Esophagus squamous epithelium (tissue), 5 donors: ENCODE data around the gene ZC3H8. TPM values are rescaled to one million over a fixed set of nuclear protein-coding genes. Genes with fewer than 3 reads are reported as not detected.

ENCODE experiments used
- DNase-seq: peaks from one replicate; lab custom pipeline; 2025; lab: John Stamatoyannopoulos, UW
- H3K27ac ChIP-seq, 4 donors: fragments of 200-600 bp; sonication (generic); one replicate each; pipeline ENCODE4 v1.5.1; 2016 to 2019; ENCODE audit warnings: mild to moderate bottlenecking in 1 of 4
- H3K27me3 ChIP-seq, 4 donors: fragments of 200-600 bp; sonication (generic); 1 replicate in 3 of 4; 2 replicates in 1 of 4; pipeline versions ENCODE4 v1.5.1 to v1.6.0; 2017 to 2021; ENCODE audit warnings: antibody characterized with exemption in 1 of 4
- H3K36me3 ChIP-seq, 3 donors: fragments of 200-600 bp; sonication (generic); one replicate each; pipeline ENCODE4 v1.5.1; 2016 to 2019
- H3K4me1 ChIP-seq, 3 donors: fragments of 200-600 bp; sonication (generic); one replicate each; pipeline ENCODE4 v1.5.1; 2017 to 2019
- H3K4me3 ChIP-seq, 4 donors: fragments of 200-600 bp; sonication (generic); 1 replicate in 3 of 4; 2 replicates in 1 of 4; pipeline ENCODE4 v1.5.1; 2016 to 2019; ENCODE audit warnings: mild to moderate bottlenecking in 2 of 4, moderate library complexity in 1 of 4
- H3K9me3 ChIP-seq, 3 donors: fragments of 200-600 bp; sonication (generic); one replicate each; pipeline ENCODE4 v1.5.1; 2016 to 2019
- POLR2A ChIP-seq, 4 donors: fragments of 450-650 bp; IDR thresholded peaks; one replicate each; pipeline ENCODE4 v1.6.1; 2017; ENCODE audit warnings: antibody characterized with exemption in 4 of 4, mild to moderate bottlenecking in 4 of 4, moderate library complexity in 3 of 4
- WGBS, 2 donors: methylation state at CpG; one replicate each; pipeline ENCODE4 v1.1.5; 2018; 5-methylcytosine and 5-hydroxymethylcytosine counted together
- intact Hi-C: fragments of 100-400 bp; cut with DNase I; formaldehyde crosslinking; loops from one replicate; pipeline ENCODE4 v1.15.0; 2022
- total RNA-seq, 4 donors: library from RNA; depleted of rRNA; stranded (reverse); fragments of >200 nt; gene quantifications; one replicate each; pipeline ENCODE4 v1.1.0, GENCODE V29; 2016
- TF ChIP-seq, protein P1 (sequence below), 6 experiments: fragments of 450-650 bp in 4 of 6; fragments of 200-600 bp in 2 of 6; sonication (generic) in 2 of 6; IDR thresholded peaks; one replicate each; pipeline ENCODE4 v1.5.1; 2016 to 2019; ENCODE audit warnings: antibody characterized with exemption in 6 of 6, mild to moderate bottlenecking in 4 of 6, moderate library complexity in 4 of 6
- donor health status: DM: yes; HTN: yes; CAD: no.

The ZC3H8 gene
- total RNA-seq, result 10 to 100 TPM in 3 of 4 donors, 1 to 10 TPM in 1; 6.0 to 60.1 (median 37.1) TPM

DNA sequence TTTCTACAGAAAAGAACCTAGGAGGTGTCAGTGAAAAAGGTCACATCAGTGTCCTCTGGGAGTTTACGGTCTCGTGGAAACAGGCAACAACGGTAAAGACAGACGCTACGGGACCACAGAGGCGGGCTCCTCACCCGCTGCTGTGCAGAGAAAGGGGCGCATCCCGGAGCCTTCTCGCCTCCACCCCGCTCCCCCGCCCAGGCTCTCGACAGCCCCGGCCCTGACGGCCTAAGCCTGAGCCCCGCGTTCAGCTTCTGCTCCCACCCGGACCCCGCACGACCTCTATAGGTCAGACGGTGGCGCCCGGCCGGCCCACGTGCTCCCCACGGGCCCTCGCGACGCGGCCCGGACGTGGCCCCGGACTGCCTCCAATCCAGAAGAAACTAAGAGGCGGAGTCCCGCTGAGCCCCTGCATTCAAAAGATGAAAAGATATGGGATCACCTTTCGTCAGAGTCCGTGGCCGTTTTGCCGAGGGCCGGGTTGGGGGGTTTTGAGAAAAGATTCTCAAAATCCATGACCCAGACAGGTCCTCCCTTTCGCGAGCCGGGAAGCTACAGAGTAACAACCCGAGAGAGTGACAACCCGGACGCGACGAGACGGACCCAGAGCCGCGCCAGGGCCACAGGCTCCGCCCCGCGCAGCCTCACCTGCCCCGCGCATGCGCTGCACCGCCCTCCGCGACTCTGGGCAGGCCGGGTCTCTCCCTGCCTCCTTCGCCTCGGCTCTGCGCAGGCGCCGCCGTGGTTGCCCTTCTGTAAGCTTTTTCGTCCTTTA, at the start of gene ZC3H8:
TSS of gene ZC3H8 (minus strand) at position 577 of the 775 bp plus-strand sequence. CDS start at position 516, 61 bp downstream.
- intact Hi-C loops, result no loop called here
- Histone ChIP-seq H3K9me3 (no peaks in the 10 kb centered on the region), H3K4me3 (peak within 1 kb of the TSS; percentile 74 to 89 (median 78)), H3K36me3 (peaks cover 0 to 4% (median 0%) of the 10 kb centered on the region in 3 donors), H3K4me1 (peaks cover 0 to 33% (median 11%) of the 10 kb centered on the region in 3 donors), H3K27me3 (no peaks in the 10 kb centered on the region), H3K27ac (peak within 1 kb of the TSS; percentile 86 to 91 (median 89))
- 0 to 4% methylated on average over 10 to 59 of the region's 68 CpGs for WGBS, 2 donors
- peak; percentile 63 for DNase-seq
- TF ChIP-seq, protein P1, sequence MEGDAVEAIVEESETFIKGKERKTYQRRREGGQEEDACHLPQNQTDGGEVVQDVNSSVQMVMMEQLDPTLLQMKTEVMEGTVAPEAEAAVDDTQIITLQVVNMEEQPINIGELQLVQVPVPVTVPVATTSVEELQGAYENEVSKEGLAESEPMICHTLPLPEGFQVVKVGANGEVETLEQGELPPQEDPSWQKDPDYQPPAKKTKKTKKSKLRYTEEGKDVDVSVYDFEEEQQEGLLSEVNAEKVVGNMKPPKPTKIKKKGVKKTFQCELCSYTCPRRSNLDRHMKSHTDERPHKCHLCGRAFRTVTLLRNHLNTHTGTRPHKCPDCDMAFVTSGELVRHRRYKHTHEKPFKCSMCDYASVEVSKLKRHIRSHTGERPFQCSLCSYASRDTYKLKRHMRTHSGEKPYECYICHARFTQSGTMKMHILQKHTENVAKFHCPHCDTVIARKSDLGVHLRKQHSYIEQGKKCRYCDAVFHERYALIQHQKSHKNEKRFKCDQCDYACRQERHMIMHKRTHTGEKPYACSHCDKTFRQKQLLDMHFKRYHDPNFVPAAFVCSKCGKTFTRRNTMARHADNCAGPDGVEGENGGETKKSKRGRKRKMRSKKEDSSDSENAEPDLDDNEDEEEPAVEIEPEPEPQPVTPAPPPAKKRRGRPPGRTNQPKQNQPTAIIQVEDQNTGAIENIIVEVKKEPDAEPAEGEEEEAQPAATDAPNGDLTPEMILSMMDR (IDR thresholded peaks at IDR 0.05), result peak in 1 of 6 experiments; percentile 29
- peak in 3 of 4 donors; percentile 60 to 89 (median 79) for TF ChIP-seq POLR2A (IDR thresholded peaks at IDR 0.05)

DNA sequence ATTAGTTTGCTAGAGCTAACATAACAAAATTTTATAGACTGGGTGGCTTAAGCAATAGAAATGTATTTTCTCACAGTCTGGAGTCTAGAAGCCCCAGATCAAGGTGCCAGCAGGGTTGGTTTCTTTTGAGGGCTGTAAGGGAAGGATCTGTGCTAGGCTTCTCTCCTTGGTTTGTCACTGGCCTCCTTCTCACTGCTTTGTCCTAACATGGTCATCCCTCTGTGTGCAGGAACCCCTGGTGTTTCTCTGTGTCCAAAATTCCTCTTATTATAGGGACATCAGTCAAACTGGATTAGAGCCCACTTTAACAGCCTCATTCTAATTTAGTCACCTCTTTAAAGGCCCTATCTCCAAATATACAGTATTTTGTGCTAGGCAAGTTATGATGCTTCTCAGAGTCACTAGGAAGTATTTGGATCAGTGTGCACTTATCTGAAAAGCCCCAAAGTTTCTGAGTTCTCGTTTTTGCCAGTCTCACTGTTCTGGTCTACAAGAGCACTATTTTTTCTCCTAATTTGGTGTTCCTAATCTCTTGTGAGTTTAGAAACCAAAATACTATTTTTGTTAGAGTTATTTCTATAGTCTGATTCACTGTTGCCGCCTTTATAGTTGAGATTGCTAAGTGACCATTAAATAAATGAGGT, 49.6 kb upstream of the ZC3H8 start:
- H3K4me1 ChIP-seq, result no peaks in the 10 kb centered on the region
- TF ChIP-seq, protein P1 (IDR thresholded peaks at IDR 0.05), result no peak
- no peak for TF ChIP-seq POLR2A (IDR thresholded peaks at IDR 0.05)
- no peaks in the 10 kb centered on the region for H3K27me3 ChIP-seq
- peak overlapping the region in 3 of 4 donors; percentile 0 to 22 (median 11) for H3K27ac ChIP-seq
- peaks cover 0 to 69% (median 2%) of the 10 kb centered on the region in 3 donors for H3K36me3 ChIP-seq
- no peak overlapping the region for H3K4me3 ChIP-seq
- no peaks in the 10 kb centered on the region for H3K9me3 ChIP-seq
- 74 to 80% methylated on average over 2 of the region's 2 CpGs for WGBS, 2 donors
- no peak for DNase-seq
- intact Hi-C loops, result no loop called here

DNA sequence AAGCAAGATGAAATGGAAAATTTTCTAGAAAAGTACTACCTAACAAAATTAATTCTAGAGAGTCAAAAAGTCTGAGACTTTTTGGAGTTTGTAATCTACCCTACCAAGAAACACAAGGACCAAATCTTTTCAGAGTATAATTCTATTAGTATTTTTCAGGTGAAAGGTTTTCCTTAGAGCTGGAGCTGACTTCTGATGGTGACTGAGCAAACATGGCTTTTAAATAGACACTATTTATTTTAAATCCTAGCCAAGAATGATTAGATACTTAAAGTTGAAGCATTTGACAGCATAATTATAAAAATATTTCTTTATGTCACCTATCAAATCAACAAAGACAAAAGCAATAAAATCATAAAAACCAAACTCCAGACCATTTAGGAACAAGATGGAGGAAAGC, 47.1 kb upstream of the ZC3H8 start:
- Histone ChIP-seq H3K4me3 (no peak overlapping the region), H3K27me3 (no peaks in the 10 kb centered on the region), H3K9me3 (no peaks in the 10 kb centered on the region), H3K27ac (no peak overlapping the region), H3K4me1 (no peaks in the 10 kb centered on the region), H3K36me3 (peaks cover 0 to 47% (median 2%) of the 10 kb centered on the region in 3 donors)
- intact Hi-C loops, result no loop called here
- DNase-seq, result no peak
- TF ChIP-seq, protein P1 (IDR thresholded peaks at IDR 0.05), result no peak
- TF ChIP-seq POLR2A (IDR thresholded peaks at IDR 0.05), result no peak

DNA sequence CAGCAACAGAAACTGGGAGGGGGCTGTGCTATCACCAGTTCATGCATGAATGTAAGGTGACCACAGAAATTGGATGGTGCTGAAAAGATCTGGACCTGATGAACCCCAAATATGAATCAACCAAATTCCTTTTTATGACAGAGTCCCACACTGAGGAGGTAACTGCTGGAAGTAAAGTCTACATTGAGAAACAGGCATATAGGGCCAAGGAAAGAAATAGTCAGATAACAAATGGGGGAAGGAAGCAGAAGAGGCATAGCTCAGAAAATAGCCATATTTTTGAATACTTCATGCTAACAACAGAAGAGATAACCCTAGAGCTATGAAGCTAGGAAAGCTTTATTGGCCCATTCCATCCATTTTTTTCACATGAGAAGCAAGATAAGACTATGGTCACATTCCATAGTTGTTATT, 46.3 kb upstream of the ZC3H8 start:
- Histone ChIP-seq H3K27me3 (no peaks in the 10 kb centered on the region), H3K4me1 (no peaks in the 10 kb centered on the region), H3K4me3 (no peak overlapping the region), H3K36me3 (peaks cover 0 to 39% (median 2%) of the 10 kb centered on the region in 3 donors), H3K27ac (no peak overlapping the region), H3K9me3 (no peaks in the 10 kb centered on the region)
- no peak for DNase-seq
- intact Hi-C loops, result no loop called here
- no peak for TF ChIP-seq POLR2A (IDR thresholded peaks at IDR 0.05)
- TF ChIP-seq, protein P1 (IDR thresholded peaks at IDR 0.05), result no peak

DNA sequence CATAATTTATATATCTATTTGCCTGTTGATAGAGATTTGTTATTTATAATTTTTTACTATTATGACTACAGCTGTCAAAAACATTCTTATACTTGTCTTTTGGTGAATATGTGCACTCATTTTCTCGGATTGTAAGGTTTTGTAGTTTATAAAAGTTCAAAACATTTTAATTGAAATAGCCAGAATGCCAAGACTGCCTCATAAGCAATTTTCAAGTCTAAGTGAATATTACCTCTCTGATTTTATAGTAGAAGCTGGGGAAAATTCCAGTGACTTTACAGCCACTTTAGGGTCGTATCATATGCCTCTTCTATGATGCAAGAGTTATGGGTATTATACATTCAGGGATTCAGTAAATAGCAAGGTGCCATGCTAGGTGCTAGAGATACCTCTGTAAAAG, 41.6 kb upstream of the ZC3H8 start:
- H3K9me3 ChIP-seq, result no peaks in the 10 kb centered on the region
- H3K4me3 ChIP-seq, result no peak overlapping the region
- TF ChIP-seq, protein P1 (IDR thresholded peaks at IDR 0.05), result no peak
- TF ChIP-seq POLR2A (IDR thresholded peaks at IDR 0.05), result no peak
- peaks cover 0 to 13% (median 2%) of the 10 kb centered on the region in 3 donors for H3K36me3 ChIP-seq
- intact Hi-C loops, result no loop called here
- no peaks in the 10 kb centered on the region for H3K27me3 ChIP-seq
- no peak for DNase-seq
- WGBS, 2 donors, result 78 to 79% methylated on average over 2 of the region's 2 CpGs
- H3K4me1 ChIP-seq, result no peaks in the 10 kb centered on the region
- no peak overlapping the region for H3K27ac ChIP-seq
